SK-N-SH treated with all-trans-retinoic acid at 6 μM for 48 hours (cell line): Measurements from ENCODE around the gene QKI.

Source experiments
- ARNTL ChIP-seq: fragments of 450-650 bp; formaldehyde crosslinking; IDR thresholded peaks from 2 replicates; pipeline ENCODE4 v1.5.0; 2020; ENCODE audit warnings: low read depth, mild to moderate bottlenecking, moderate library complexity, borderline replicate concordance
- ESRRG ChIP-seq: fragments of 250-450 bp; sonication (Bioruptor Pico); IDR thresholded peaks from 2 replicates; pipeline ENCODE4 v1.6.1; 2021; ENCODE audit warnings: mild to moderate bottlenecking
- ISL1 ChIP-seq: fragments of 250-450 bp; sonication (Bioruptor Pico); IDR thresholded peaks from 2 replicates; pipeline ENCODE4 v2.1.2; 2022; ENCODE audit warnings: mild to moderate bottlenecking, moderate library complexity
- RARB ChIP-seq: fragments of 250-450 bp; sonication (Bioruptor Pico); IDR thresholded peaks from 2 replicates; pipeline ENCODE4 v1.8.0; 2021; ENCODE audit warnings: mild to moderate bottlenecking, moderate library complexity
- ZC3H10 ChIP-seq: fragments of 250-450 bp; sonication (Bioruptor Pico); IDR thresholded peaks from 2 replicates; pipeline ENCODE4 v1.5.1; 2021; ENCODE audit warnings: mild to moderate bottlenecking, moderate library complexity
- ZFP30 ChIP-seq: fragments of 450-650 bp; formaldehyde crosslinking; IDR thresholded peaks from 2 replicates; pipeline ENCODE4 v1.5.0; 2022; ENCODE audit warnings: mild to moderate bottlenecking, moderate library complexity
- ZNF70 ChIP-seq: fragments of 450-650 bp; formaldehyde crosslinking; IDR thresholded peaks from 2 replicates; pipeline ENCODE4 v1.5.0; 2020; ENCODE audit warnings: mild to moderate bottlenecking, moderate library complexity
- TF ChIP-seq, protein P1 (sequence below): fragments of 250-450 bp; sonication (Bioruptor Pico); IDR thresholded peaks from 2 replicates; pipeline ENCODE4 v1.5.1; 2020; ENCODE audit warnings: low read depth, mild to moderate bottlenecking, moderate library complexity
- TF ChIP-seq, protein P2 (sequence below): fragments of 250-450 bp; sonication (Bioruptor Pico); IDR thresholded peaks from 2 replicates; pipeline ENCODE4 v1.8.0; 2020; ENCODE audit warnings: mild to moderate bottlenecking, moderate library complexity, borderline replicate concordance

DNA sequence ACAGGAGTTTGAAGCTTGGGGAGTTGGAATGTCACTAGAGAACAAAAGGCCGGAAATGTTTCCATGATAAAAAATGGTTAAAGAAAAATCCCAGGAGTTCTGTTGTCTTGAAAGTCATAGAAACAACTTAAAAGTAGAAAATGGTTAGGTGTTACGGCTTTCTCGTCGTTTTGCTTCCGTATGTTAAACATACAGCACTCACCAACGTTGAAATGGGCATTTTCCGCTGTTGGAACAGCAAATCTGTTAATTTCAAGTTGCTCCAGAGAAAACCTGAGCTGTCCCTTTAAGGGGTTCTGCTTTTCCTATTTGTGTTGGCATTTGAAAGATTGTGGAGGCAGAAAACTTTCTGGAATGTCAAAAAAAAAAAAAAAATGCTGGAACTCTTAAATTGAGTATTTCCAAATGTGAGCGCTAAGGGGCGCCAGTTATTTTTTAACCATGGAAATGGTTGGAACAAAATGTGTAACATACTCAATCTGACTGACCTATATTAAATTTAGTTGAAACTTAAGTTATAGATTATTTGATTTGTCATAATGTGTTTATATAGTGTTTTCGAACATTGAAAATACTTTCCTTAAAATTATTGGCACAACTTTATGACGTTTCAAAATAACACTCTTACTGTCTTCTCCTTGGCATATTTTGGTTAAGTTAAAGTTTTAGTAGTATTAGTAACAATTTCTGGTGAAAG is 2.2 kb downstream of the QKI start:
- no peak for TF ChIP-seq RARB
- TF ChIP-seq ZNF70 (CRISPR knock-in tag): no peak
- TF ChIP-seq ISL1 (CRISPR knock-in tag): peak; percentile 14; the same call in 1 of the 2 replicates
- TF ChIP-seq, protein P1, sequence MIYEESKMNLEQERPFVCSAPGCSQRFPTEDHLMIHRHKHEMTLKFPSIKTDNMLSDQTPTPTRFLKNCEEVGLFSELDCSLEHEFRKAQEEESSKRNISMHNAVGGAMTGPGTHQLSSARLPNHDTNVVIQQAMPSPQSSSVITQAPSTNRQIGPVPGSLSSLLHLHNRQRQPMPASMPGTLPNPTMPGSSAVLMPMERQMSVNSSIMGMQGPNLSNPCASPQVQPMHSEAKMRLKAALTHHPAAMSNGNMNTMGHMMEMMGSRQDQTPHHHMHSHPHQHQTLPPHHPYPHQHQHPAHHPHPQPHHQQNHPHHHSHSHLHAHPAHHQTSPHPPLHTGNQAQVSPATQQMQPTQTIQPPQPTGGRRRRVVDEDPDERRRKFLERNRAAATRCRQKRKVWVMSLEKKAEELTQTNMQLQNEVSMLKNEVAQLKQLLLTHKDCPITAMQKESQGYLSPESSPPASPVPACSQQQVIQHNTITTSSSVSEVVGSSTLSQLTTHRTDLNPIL (CRISPR knock-in tag): no peak
- TF ChIP-seq, protein P2, sequence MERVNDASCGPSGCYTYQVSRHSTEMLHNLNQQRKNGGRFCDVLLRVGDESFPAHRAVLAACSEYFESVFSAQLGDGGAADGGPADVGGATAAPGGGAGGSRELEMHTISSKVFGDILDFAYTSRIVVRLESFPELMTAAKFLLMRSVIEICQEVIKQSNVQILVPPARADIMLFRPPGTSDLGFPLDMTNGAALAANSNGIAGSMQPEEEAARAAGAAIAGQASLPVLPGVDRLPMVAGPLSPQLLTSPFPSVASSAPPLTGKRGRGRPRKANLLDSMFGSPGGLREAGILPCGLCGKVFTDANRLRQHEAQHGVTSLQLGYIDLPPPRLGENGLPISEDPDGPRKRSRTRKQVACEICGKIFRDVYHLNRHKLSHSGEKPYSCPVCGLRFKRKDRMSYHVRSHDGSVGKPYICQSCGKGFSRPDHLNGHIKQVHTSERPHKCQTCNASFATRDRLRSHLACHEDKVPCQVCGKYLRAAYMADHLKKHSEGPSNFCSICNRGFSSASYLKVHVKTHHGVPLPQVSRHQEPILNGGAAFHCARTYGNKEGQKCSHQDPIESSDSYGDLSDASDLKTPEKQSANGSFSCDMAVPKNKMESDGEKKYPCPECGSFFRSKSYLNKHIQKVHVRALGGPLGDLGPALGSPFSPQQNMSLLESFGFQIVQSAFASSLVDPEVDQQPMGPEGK (CRISPR knock-in tag): no peak
- no peak for TF ChIP-seq ESRRG (CRISPR knock-in tag)
- TF ChIP-seq ARNTL (CRISPR knock-in tag): no peak
- no peak for TF ChIP-seq ZC3H10 (CRISPR knock-in tag)
- no peak for TF ChIP-seq ZFP30
